Astrocyte of the hippocampus (primary cell): ENCODE measurements around the gene FOXO3.

Experiments
- DNase-seq: peaks from one replicate; pipeline ENCODE4 v3.0.0; 2011; ENCODE audit warnings: low read depth, low spot score

Gene FOXO3

GRCh38 chr6:108594151-108594550 is 33.4 kb downstream of the FOXO3 start:
- no peak for DNase-seq

- no peak for DNase-seq
These were observed 33.9 kb downstream of the FOXO3 start for GRCh38 chr6:108594640-108595039.

GRCh38 chr6:108596956-108597355 is 36.2 kb downstream of the FOXO3 start:
- no peak for DNase-seq

- DNase-seq, result no peak
These were observed 37.0 kb downstream of the FOXO3 start for GRCh38 chr6:108597572-108598304.

- DNase-seq, result peak; percentile 41
These were observed 37.7 kb downstream of the FOXO3 start for GRCh38 chr6:108598305-108598863.

- no peak for DNase-seq
These were observed 43.4 kb downstream of the FOXO3 start for GRCh38 chr6:108604156-108604555.

GRCh38 chr6:108606250-108606690 is 45.6 kb downstream of the FOXO3 start:
- no peak for DNase-seq

GRCh38 chr6:108608453-108609275 is 47.9 kb downstream of the FOXO3 start:
- peak; percentile 47 for DNase-seq

- DNase-seq, result peak; percentile 77
These were observed 48.6 kb downstream of the FOXO3 start for GRCh38 chr6:108609276-108609769.

- no peak for DNase-seq
These were observed 49.6 kb downstream of the FOXO3 start for GRCh38 chr6:108610270-108610839.

- no peak for DNase-seq
These were observed 50.4 kb downstream of the FOXO3 start for GRCh38 chr6:108610957-108611586.

GRCh38 chr6:108612852-108613251 is 52.1 kb downstream of the FOXO3 start:
- no peak for DNase-seq

GRCh38 chr6:108616544-108616943 is 55.8 kb downstream of the FOXO3 start:
- no peak for DNase-seq

- no peak for DNase-seq
These were observed 56.3 kb downstream of the FOXO3 start for GRCh38 chr6:108616973-108617372.

GRCh38 chr6:108618623-108619152 is 58.0 kb downstream of the FOXO3 start:
- DNase-seq, result no peak

GRCh38 chr6:108619431-108620197 is 58.9 kb downstream of the FOXO3 start:
- DNase-seq, result no peak

- DNase-seq, result peak; percentile 79
These were observed 60.4 kb downstream of the FOXO3 start for GRCh38 chr6:108621117-108621516.

GRCh38 chr6:108622641-108623298 is 62.1 kb downstream of the FOXO3 start:
- DNase-seq, result peak; percentile 85

GRCh38 chr6:108623995-108624394 is 63.3 kb downstream of the FOXO3 start:
- no peak for DNase-seq

- DNase-seq, result no peak
These were observed 64.9 kb downstream of the FOXO3 start for GRCh38 chr6:108625581-108625980.
